HepG2 (cell line): Measurements from ENCODE around the gene AGPAT2. TPM values are rescaled to one million over a fixed set of nuclear protein-coding genes. Genes with fewer than 3 reads are reported as not detected.

Experiments
- ATAC-seq: fragments of 200-7000 bp; cut with Tn5 transposase; 3 replicates; pipeline ENCODE4 v1.9.1; 2020; ENCODE audit warnings: mild to moderate bottlenecking, moderate library complexity
- BruUV-seq: library from RNA; stranded (reverse); fragments of 400-500 nt; replicated peaks from 2 replicates; lab custom pipeline; 2021; lab: Mats Ljungman, UMichigan
- CTCF ChIA-PET: fragments of 300-600 bp; formaldehyde crosslinking; extraction: SDS; loops from one replicate; lab custom pipeline; 2021; ENCODE audit warnings: low total read pairs, inconsistent platforms, low intra/inter-chr PET ratio; lab: Yijun Ruan, JAX
- POLR2A ChIA-PET: fragments of 350-600 bp; sonication (Branson Sonifier 250); formaldehyde crosslinking; loops from one replicate; lab custom pipeline; 2020; ENCODE audit warnings: antibody characterized with exemption, inconsistent platforms; lab: Yijun Ruan, JAX
- DNase-seq: peaks from one replicate; pipeline ENCODE4 v3.0.0-alpha.2; 2015; ENCODE audit warnings: low spot score
- FAIRE-seq: peaks from 3 replicates; lab custom pipeline; 2011; peaks lifted over from hg19 to GRCh38; lab: Jason Lieb, UNC
- H2AFZ ChIP-seq: one replicate; pipeline ENCODE4 v1.6.1; 2011; ENCODE audit warnings: low read length, inconsistent platforms
- H3K27ac ChIP-seq: fragments of 300-600 bp; 3 replicates; pipeline ENCODE4 v1.8.0; 2011; ENCODE audit warnings: mixed run types, mild to moderate bottlenecking, mixed read lengths, low read length, inconsistent platforms; ENCODE audit not compliant: insufficient read depth; ENCODE audit errors: extremely low read length
- H3K27me3 ChIP-seq, 2 experiments: fragments of 200-600 bp in 1 of 2; 2 replicates in 1 of 2; 3 replicates in 1 of 2; pipeline versions ENCODE4 v1.6.0 to v1.8.0; 2011; ENCODE audit warnings: low read length in 2 of 2, mild to moderate bottlenecking in 2 of 2, moderate library complexity in 2 of 2, inconsistent platforms in 1 of 2; ENCODE audit not compliant: insufficient read depth in 2 of 2, control insufficient read depth in 1 of 2
- H3K36me3 ChIP-seq, 2 experiments: fragments of 200-600 bp in 1 of 2; replicated peaks in 1 of 2; 2 replicates in 1 of 2; 3 replicates in 1 of 2; pipeline versions ENCODE4 v1.5.1 to v1.8.0; 2011; ENCODE audit warnings: low read length in 2 of 2, inconsistent platforms in 1 of 2; ENCODE audit not compliant: insufficient read depth in 2 of 2, control insufficient read depth in 1 of 2
- H3K4me1 ChIP-seq: 2 replicates; pipeline ENCODE4 v1.5.1; 2012; ENCODE audit warnings: low read length, inconsistent platforms; ENCODE audit not compliant: insufficient read depth
- H3K4me2 ChIP-seq: 2 replicates; pipeline ENCODE4 v1.6.0; 2011; ENCODE audit warnings: low read depth, low read length, inconsistent platforms
- H3K4me3 ChIP-seq, 3 experiments: fragments of 200-600 bp in 1 of 3; sonication (generic), shearing (Covaris generic) in 1 of 3; replicated peaks in 1 of 3; 2 replicates each; pipeline ENCODE4 v1.5.1; 2011 to 2016; ENCODE audit warnings: low read length in 3 of 3, inconsistent platforms in 2 of 3, low read depth in 2 of 3, mild to moderate bottlenecking in 2 of 3, control low read depth in 1 of 3, mixed read lengths in 1 of 3; ENCODE audit not compliant: insufficient read depth in 1 of 3
- H3K79me2 ChIP-seq: one replicate; pipeline ENCODE4 v1.6.1; 2011; ENCODE audit warnings: low read length, inconsistent platforms; ENCODE audit not compliant: insufficient read depth
- H3K9ac ChIP-seq: 2 replicates; pipeline ENCODE4 v1.6.0; 2011; ENCODE audit warnings: mild to moderate bottlenecking, low read depth, low read length, inconsistent platforms; ENCODE audit not compliant: insufficient read depth
- H3K9me3 ChIP-seq: 2 replicates; pipeline ENCODE4 v1.5.1; 2012; ENCODE audit warnings: mild to moderate bottlenecking, low read length
- H4K20me1 ChIP-seq: 2 replicates; pipeline ENCODE4 v1.6.0; 2011; ENCODE audit warnings: inconsistent platforms, mild to moderate bottlenecking, low read length, moderate library complexity; ENCODE audit not compliant: insufficient read depth
- CREB3 ChIP-seq: sonication (generic); formaldehyde crosslinking; IDR thresholded peaks from 2 replicates; pipeline ENCODE4 v1.5.0; 2020; ENCODE audit warnings: missing genetic modification reagents
- ERF ChIP-seq: IDR thresholded peaks from 2 replicates; pipeline ENCODE4 v1.6.1; 2018; ENCODE audit warnings: missing biosample characterization, missing genetic modification reagents
- HMGA1 ChIP-seq: sonication (generic); formaldehyde crosslinking; conservative IDR thresholded peaks from 2 replicates; pipeline ENCODE4 v1.4.0; 2020; ENCODE audit warnings: missing genetic modification reagents
- MED13 ChIP-seq: sonication (generic); formaldehyde crosslinking; IDR thresholded peaks from 2 replicates; pipeline ENCODE4 v1.5.0; 2020; ENCODE audit warnings: missing genetic modification reagents
- MXI1 ChIP-seq: IDR thresholded peaks from 3 replicates; pipeline ENCODE4 v1.6.1; 2012; ENCODE audit warnings: low read depth, low read length, inconsistent platforms, borderline replicate concordance
- MZF1 ChIP-seq: sonication (generic); formaldehyde crosslinking; IDR thresholded peaks from 2 replicates; pipeline ENCODE4 v1.8.1; 2023; ENCODE audit warnings: mild to moderate bottlenecking, missing genetic modification reagents, borderline replicate concordance
- NFKBIZ ChIP-seq: IDR thresholded peaks from 2 replicates; pipeline ENCODE4 v1.6.1; 2018; ENCODE audit warnings: missing genetic modification reagents, missing compliant biosample characterization
- PTBP1 ChIP-seq: fragments of 200-400 bp; formaldehyde crosslinking; IDR thresholded peaks from 2 replicates; pipeline ENCODE4 v1.6.1; 2018; ENCODE audit warnings: low read length, low read depth; ENCODE audit not compliant: poor library complexity, severe bottlenecking
- SNAPC2 ChIP-seq: sonication (generic); formaldehyde crosslinking; IDR thresholded peaks from 2 replicates; pipeline ENCODE4 v1.8.1; 2022; ENCODE audit warnings: mild to moderate bottlenecking, missing genetic modification reagents
- SNAPC5 ChIP-seq: sonication (generic); formaldehyde crosslinking; IDR thresholded peaks from 2 replicates; pipeline ENCODE4 v1.8.1; 2023; ENCODE audit warnings: mild to moderate bottlenecking, missing genetic modification reagents, borderline replicate concordance
- YEATS2 ChIP-seq: sonication (generic); formaldehyde crosslinking; IDR thresholded peaks from 2 replicates; pipeline ENCODE4 v1.4.0; 2020; ENCODE audit warnings: missing genetic modification reagents, borderline replicate concordance
- ZBTB26 ChIP-seq: IDR thresholded peaks from 2 replicates; pipeline ENCODE4 v1.6.1; 2016; ENCODE audit warnings: missing compliant biosample characterization, missing genetic modification reagents, borderline replicate concordance
- ZBTB46 ChIP-seq: sonication (generic); formaldehyde crosslinking; IDR thresholded peaks from 2 replicates; pipeline ENCODE4 v1.4.0; 2020; ENCODE audit warnings: mild to moderate bottlenecking, missing genetic modification reagents, borderline replicate concordance
- ZNF260 ChIP-seq: sonication (generic); formaldehyde crosslinking; IDR thresholded peaks from 2 replicates; pipeline ENCODE4 v1.4.0; 2020; ENCODE audit warnings: missing genetic modification reagents, low read depth, mild to moderate bottlenecking, borderline replicate concordance
- ZNF276 ChIP-seq: sonication (generic); formaldehyde crosslinking; IDR thresholded peaks from 2 replicates; pipeline ENCODE4 v1.4.0; 2020; ENCODE audit warnings: mild to moderate bottlenecking, low read depth, missing genetic modification reagents
- ZNF710 ChIP-seq: sonication (generic); formaldehyde crosslinking; IDR thresholded peaks from 2 replicates; pipeline ENCODE4 v1.5.0; 2020; ENCODE audit warnings: mild to moderate bottlenecking, missing genetic modification reagents, borderline replicate concordance
- WGBS: methylation state at CpG from one replicate; pipeline ENCODE4 v1.1.6; 2017; ENCODE audit warnings: low lambda C conversion rate; 5-methylcytosine and 5-hydroxymethylcytosine counted together
- in situ Hi-C: cut with HindIII; loops from 2 replicates; pipeline ENCODE4 v1.10.0; 2017; ENCODE audit warnings: low pct_unique_long_range_greater_than_20kb; ENCODE audit not compliant: extremely low pct_ligation_motif_present
- intact Hi-C: fragments of 100-400 bp; cut with micrococcal nuclease; formaldehyde crosslinking; loops from one replicate; pipeline ENCODE4 v1.10.0; 2022; ENCODE audit not compliant: unreplicated experiment
- polyA plus RNA-seq, 8 experiments: library from polyadenylated mRNA; depleted of rRNA in 3 of 8; stranded (reverse) in 7 of 8; unstranded in 1 of 8; fragments of >200 nt; fragmentation: Illumina TruSeq in 4 of 8; extraction: Trizol in 4 of 8; gene quantifications; 2 replicates each; pipeline versions ENCODE4 v1.2.1 to v1.2.3, GENCODE V29; 2011 to 2016; ENCODE audit warnings: low read depth in 4 of 8, missing spikeins in 1 of 8, mixed read lengths in 1 of 8; ENCODE audit not compliant: insufficient read depth in 1 of 8
- total RNA-seq, 5 experiments: library from RNA; depleted of rRNA; stranded (reverse); fragments of >200 nt; fragmentation: Illumina TruSeq; extraction: Trizol; gene quantifications; 2 replicates each; pipeline ENCODE4 v1.2.3, GENCODE V29; 2016; ENCODE audit warnings: low read depth in 1 of 5

AGPAT2 gene
- total and polyA plus RNA-seq, 2 of the 13 experiments (the other 11 are each of a cell fraction or from before 2014, with no cell fraction given) = 3.9 to 25.8 TPM

GRCh38 chr9:136735812-136736480 is 48.7 kb upstream of the AGPAT2 start:
- Histone ChIP-seq H3K9ac (no peak overlapping the region), H3K27ac (no peak overlapping the region), H2AFZ (no peak overlapping the region), H3K9me3 (no peaks in the 10 kb centered on the region), H4K20me1 (no peaks in the 10 kb centered on the region), H3K27me3 (peaks cover 4 to 51% of the 10 kb centered on the region in 2 experiments), H3K36me3 (no peaks in the 10 kb centered on the region), H3K4me1 (peaks cover 8% of the 10 kb centered on the region), H3K4me2 (no peak overlapping the region), H3K4me3 (no peak overlapping the region), H3K79me2 (no peaks in the 10 kb centered on the region)
- no peak for FAIRE-seq
- WGBS = 49% methylated on average over 12 of the region's 21 CpGs
- POLR2A ChIA-PET = no interaction called here
- intact Hi-C loops = no loop called here
- DNase-seq = no peak
- no TSS peak for BruUV-seq
- no peak; the same call in 2 of the 3 replicates for ATAC-seq
- CTCF ChIA-PET = no interaction called here
- in situ Hi-C loops = no loop called here
- no peak for TF ChIP-seq PTBP1
- TF ChIP-seq MZF1 (CRISPR knock-in tag) = no peak
- TF ChIP-seq YEATS2 = no peak
- no peak for TF ChIP-seq ZBTB26
- TF ChIP-seq ERF (CRISPR knock-in tag) = no peak
- no peak for TF ChIP-seq ZNF710 (CRISPR knock-in tag)
- TF ChIP-seq ZNF260 (CRISPR knock-in tag) = no peak
- TF ChIP-seq HMGA1 (CRISPR knock-in tag) = no peak
- TF ChIP-seq SNAPC5 = no peak
- TF ChIP-seq MED13 (CRISPR knock-in tag) = no peak
- TF ChIP-seq CREB3 = no peak
- TF ChIP-seq SNAPC2 (CRISPR knock-in tag) = no peak
- no peak for TF ChIP-seq ZBTB46 (CRISPR knock-in tag)
- no peak for TF ChIP-seq NFKBIZ (CRISPR knock-in tag)
- TF ChIP-seq ZNF276 (CRISPR knock-in tag) = no peak
- TF ChIP-seq MXI1 = no peak
